ENCODE measurements around the gene HSD17B8.

- TF ChIP-seq GABPA (IDR thresholded peaks at IDR 0.05; ENCODE audit: low read depth) (no peak), ZNF687 (IDR thresholded peaks at IDR 0.05) (no peak), CTCF (IDR thresholded peaks at IDR 0.05 in 2 of 3, conservative IDR thresholded peaks at IDR 0.05 in 1 of 3; ENCODE audit: control insufficient read depth in 2 of 3, extremely low read depth in 1 of 3, insufficient read depth in 1 of 3, low read depth in 3 of 3, low read length in 3 of 3) (no peak), POLR2A (IDR thresholded peaks at IDR 0.05; ENCODE audit: low read depth, low read length) (no peak), RFX5 (IDR thresholded peaks at IDR 0.05; ENCODE audit: low read depth, low read length) (no peak), REST (IDR thresholded peaks at IDR 0.05; ENCODE audit: low read depth, low read length) (no peak)
These were observed 851 bp upstream of the HSD17B8 start for GRCh38 chr6:33203443-33204164.
